Stomach (tissue), 9 donors: ENCODE results near the gene ZNF280D. TPM values are rescaled to one million over a fixed set of nuclear protein-coding genes. Genes with fewer than 3 reads are reported as not detected.
"Not testable (repeated sequence)": the region's sequence is repeated elsewhere in the genome, so short reads cannot be mapped to it uniquely, and the experiment has no call there.

Experiments used
- DNase-seq, 2 donors: peaks; one replicate each; pipeline versions ENCODE4 v3.0.0 to v3.0.0-alpha.2; 2013 to 2019
- H3K27ac ChIP-seq, 5 donors: fragments of 200-600 bp in 4 of 5; sonication (generic) in 4 of 5; one replicate each; pipeline ENCODE4 v1.5.1; 2013 to 2019; ENCODE audit warnings: mild to moderate bottlenecking in 1 of 5, moderate library complexity in 1 of 5
- H3K27me3 ChIP-seq, 3 donors: fragments of 200-600 bp; sonication (generic); one replicate each; pipeline ENCODE4 v1.5.1; 2017 to 2019; ENCODE audit warnings: mixed run types in 1 of 3
- H3K36me3 ChIP-seq, 4 donors: fragments of 200-600 bp; sonication (generic); 1 replicate in 3 of 4; 2 replicates in 1 of 4; pipeline ENCODE4 v1.5.1; 2016 to 2019
- H3K4me1 ChIP-seq, 4 donors: fragments of 200-600 bp; sonication (generic); one replicate each; pipeline ENCODE4 v1.5.1; 2016 to 2019
- H3K4me3 ChIP-seq, 4 donors: fragments of 200-600 bp; sonication (generic) in 3 of 4; one replicate each; pipeline ENCODE4 v1.5.1; 2016 to 2019; ENCODE audit warnings: mild to moderate bottlenecking in 1 of 4
- H3K9me3 ChIP-seq, 4 donors: fragments of 200-600 bp; sonication (generic); one replicate each; pipeline ENCODE4 v1.5.1; 2016 to 2019
- CTCF ChIP-seq, 7 experiments: fragments of 450-650 bp in 4 of 7; fragments of 200-600 bp in 3 of 7; sonication (generic) in 3 of 7; IDR thresholded peaks; one replicate each; pipeline ENCODE4 v1.5.1; 2016 to 2019; ENCODE audit warnings: antibody characterized with exemption in 7 of 7, control low read depth in 2 of 7, mild to moderate bottlenecking in 1 of 7
- EP300 ChIP-seq: sonication (generic); formaldehyde crosslinking; IDR thresholded peaks from one replicate; pipeline ENCODE4 v1.6.1; 2017; ENCODE audit warnings: antibody characterized with exemption
- POLR2A ChIP-seq, 4 donors: fragments of 450-650 bp; IDR thresholded peaks; one replicate each; pipeline ENCODE4 v1.6.1; 2016; ENCODE audit warnings: antibody characterized with exemption in 4 of 4, control low read depth in 2 of 4, mild to moderate bottlenecking in 1 of 4, moderate library complexity in 1 of 4
- POLR2AphosphoS5 ChIP-seq, 3 donors: sonication (generic); formaldehyde crosslinking; IDR thresholded peaks; one replicate each; pipeline ENCODE4 v1.6.1; 2016; ENCODE audit warnings: antibody characterized with exemption in 3 of 3
- WGBS, 5 donors: extraction: QIAGEN DNeasy Blood & Tissue Kit in 3 of 5; methylation state at CpG; one replicate each; pipeline versions ENCODE4 v1.1.5 to v1.1.7; 2013 to 2018; 5-methylcytosine and 5-hydroxymethylcytosine counted together
- intact Hi-C: fragments of 100-400 bp; cut with DNase I; formaldehyde crosslinking; loops from one replicate; pipeline ENCODE4 v1.15.1; 2023; ENCODE audit warnings: low total_unique reads
- polyA plus RNA-seq, 3 donors: library from polyadenylated mRNA; stranded (reverse); fragments of 200-250 nt; gene quantifications; one replicate each; pipeline ENCODE4 v1.2.3, GENCODE V29; 2013
- total RNA-seq, 5 donors: library from RNA; depleted of rRNA; stranded (reverse); fragments of >200 nt; gene quantifications; one replicate each; pipeline versions ENCODE4 v1.1.0 to v1.2.3, GENCODE V29; 2014 to 2016
- donor health status: healthy with polysubstance abuse.
- donor health status: Bipolar disorder and iron deficiency.
- donor health status: healthy.

The ZNF280D gene
- total and polyA plus RNA-seq, 8 donors, result 7.6 to 142 (median 33.3) TPM

GRCh38 chr15:56715220-56715619 is 18.1 kb downstream of the ZNF280D start:
- TF ChIP-seq POLR2AphosphoS5 (IDR thresholded peaks at IDR 0.05), result no peak
- TF ChIP-seq CTCF (IDR thresholded peaks at IDR 0.05), result no peak
- no peak for TF ChIP-seq POLR2A (IDR thresholded peaks at IDR 0.05)
- TF ChIP-seq EP300, result no peak
- peaks cover 0 to 37% (median 19%) of the 10 kb centered on the region in 4 donors for H3K4me1 ChIP-seq
- DNase-seq, result no peak
- no peaks in the 10 kb centered on the region for H3K9me3 ChIP-seq
- H3K36me3 ChIP-seq, result no peaks in the 10 kb centered on the region
- no peaks in the 10 kb centered on the region for H3K27me3 ChIP-seq
- no peak overlapping the region for H3K27ac ChIP-seq
- intact Hi-C loops, result no loop called here
- H3K4me3 ChIP-seq, result no peak overlapping the region

GRCh38 chr15:56709502-56709901 is 23.8 kb downstream of the ZNF280D start:
- H3K4me3 ChIP-seq, intact Hi-C loops, H3K27me3 ChIP-seq, DNase-seq, H3K27ac ChIP-seq, H3K4me1 ChIP-seq, H3K9me3 ChIP-seq: not testable (repeated sequence)
- peaks cover 0 to 19% (median 13%) of the 10 kb centered on the region in 4 donors for H3K36me3 ChIP-seq
- 94 to 100% (median 100%) methylated on average over 5 of the region's 5 CpGs for WGBS, 5 donors

- H3K4me3 ChIP-seq, result no peak overlapping the region
- no peaks in the 10 kb centered on the region for H3K27me3 ChIP-seq
- intact Hi-C loops, result no loop called here
- peaks cover 25 to 73% (median 59%) of the 10 kb centered on the region in 4 donors for H3K36me3 ChIP-seq
- DNase-seq, result no peak
- TF ChIP-seq POLR2A (IDR thresholded peaks at IDR 0.05), result no peak
- no peak for TF ChIP-seq POLR2AphosphoS5 (IDR thresholded peaks at IDR 0.05)
- TF ChIP-seq CTCF (IDR thresholded peaks at IDR 0.05), result no peak
- TF ChIP-seq EP300, result no peak
- no peaks in the 10 kb centered on the region for H3K9me3 ChIP-seq
- WGBS, 5 donors, result 86 to 92% (median 88%) methylated on average over 1 of the region's 1 CpG
- no peak overlapping the region for H3K27ac ChIP-seq
- H3K4me1 ChIP-seq, result peaks cover 0 to 7% (median 0%) of the 10 kb centered on the region in 4 donors
Measured at GRCh38 chr15:56699743-56700142, 33.6 kb downstream of the ZNF280D start.

- 95 to 100% (median 99%) methylated on average over 2 of the region's 2 CpGs for WGBS, 5 donors
- DNase-seq, result no peak
- Histone ChIP-seq H3K9me3 (no peaks in the 10 kb centered on the region), H3K27me3 (no peaks in the 10 kb centered on the region), H3K36me3 (peaks cover 19 to 58% (median 46%) of the 10 kb centered on the region in 4 donors), H3K27ac (no peak overlapping the region), H3K4me1 (peaks cover 0 to 7% (median 0%) of the 10 kb centered on the region in 4 donors), H3K4me3 (no peak overlapping the region)
- TF ChIP-seq CTCF (IDR thresholded peaks at IDR 0.05), result no peak
- TF ChIP-seq EP300, result no peak
- no peak for TF ChIP-seq POLR2AphosphoS5 (IDR thresholded peaks at IDR 0.05)
- TF ChIP-seq POLR2A (IDR thresholded peaks at IDR 0.05), result no peak
- intact Hi-C loops, result no loop called here
Measured at GRCh38 chr15:56698270-56698669, 35.0 kb downstream of the ZNF280D start.

- no peak overlapping the region for H3K27ac ChIP-seq
- TF ChIP-seq POLR2AphosphoS5 (IDR thresholded peaks at IDR 0.05) (no peak), POLR2A (IDR thresholded peaks at IDR 0.05) (no peak), CTCF (IDR thresholded peaks at IDR 0.05) (no peak), EP300 (no peak)
- H3K4me1 ChIP-seq, result no peaks in the 10 kb centered on the region
- WGBS, 5 donors, result 36 to 63% (median 51%) methylated on average over 3 of the region's 3 CpGs
- no peaks in the 10 kb centered on the region for H3K9me3 ChIP-seq
- intact Hi-C loops, result no loop called here
- peaks cover 6 to 33% (median 20%) of the 10 kb centered on the region in 4 donors for H3K36me3 ChIP-seq
- peak in 1 of 2 donors; percentile 2 for DNase-seq
- no peaks in the 10 kb centered on the region for H3K27me3 ChIP-seq
- no peak overlapping the region for H3K4me3 ChIP-seq
Measured at GRCh38 chr15:56693761-56694160, 39.5 kb downstream of the ZNF280D start.
